GM19467 (cell line): ENCODE results near the gene PRKCH.

Source experiments
- ATAC-seq: cut with Tn5 transposase; IDR thresholded peaks from one replicate; pipeline ENCODE4 v1.9.1; 2021; ENCODE audit warnings: mild to moderate bottlenecking, moderate library complexity; ENCODE audit not compliant: unreplicated experiment

The PRKCH gene

DNA sequence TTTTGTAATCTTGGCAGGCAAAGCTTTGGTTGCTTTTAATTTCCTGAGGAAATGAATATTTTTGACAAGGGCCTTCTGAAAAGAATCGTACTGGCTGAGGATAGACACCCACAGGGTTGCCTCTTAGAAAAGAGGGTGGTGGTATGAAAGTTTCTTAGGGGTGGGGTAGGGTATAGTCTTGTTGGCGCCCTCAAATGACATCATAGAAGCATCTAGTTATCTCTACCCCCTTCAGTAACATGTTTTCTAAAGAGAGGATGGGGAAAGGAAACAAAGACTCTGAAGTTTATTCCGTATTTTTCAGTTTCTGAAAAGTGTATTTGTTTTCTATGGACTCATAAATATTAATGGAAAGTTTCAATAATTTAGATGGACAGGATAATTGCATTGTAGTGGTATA is 13.7 kb downstream of the PRKCH start:
- no peak for ATAC-seq

- no peak for ATAC-seq
Observed at GRCh38 chr14:61335671-61336275, 14.4 kb downstream of the PRKCH start.

DNA sequence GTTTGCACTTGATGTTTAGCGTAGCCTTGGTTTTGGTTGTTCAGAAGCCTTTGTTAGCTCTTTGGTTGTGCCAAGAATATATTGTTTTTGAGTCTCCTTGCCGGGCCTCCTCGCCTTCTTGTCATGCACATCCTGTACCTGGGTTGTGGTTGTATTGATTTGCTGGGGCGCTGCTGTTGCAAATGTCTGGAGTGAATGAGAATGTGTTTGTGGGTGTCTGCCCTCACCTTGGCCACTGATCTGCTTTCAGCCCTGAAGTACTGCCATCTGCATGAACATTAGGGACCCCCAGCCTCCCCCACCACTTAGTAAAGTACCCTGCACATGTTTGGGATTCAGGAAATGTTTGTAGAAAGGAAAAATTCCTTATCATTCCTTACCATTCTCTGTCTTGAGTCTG is 16.5 kb downstream of the PRKCH start:
- ATAC-seq, result no peak

DNA sequence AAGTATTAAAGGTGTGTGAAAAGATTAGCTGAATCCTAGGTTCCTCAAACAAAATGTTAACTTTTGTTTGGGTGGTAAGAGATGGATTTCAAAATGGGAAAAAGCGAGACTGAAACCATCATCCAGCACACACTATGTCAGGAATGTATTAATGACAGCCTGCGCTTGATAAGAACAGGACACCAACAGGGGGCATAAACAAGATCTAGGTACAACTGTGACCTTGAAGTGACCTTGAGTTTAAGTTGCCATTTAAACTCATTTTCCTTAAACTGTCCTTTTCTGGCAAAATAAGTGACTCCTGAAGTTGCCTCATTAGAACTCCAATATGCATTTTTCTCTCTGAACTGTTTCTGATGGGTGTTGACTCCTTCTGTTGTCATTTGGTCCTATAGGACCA is 17.1 kb downstream of the PRKCH start:
- no peak for ATAC-seq

GRCh38 chr14:61341275-61342206 is 20.2 kb downstream of the PRKCH start:
- ATAC-seq, result no peak

DNA sequence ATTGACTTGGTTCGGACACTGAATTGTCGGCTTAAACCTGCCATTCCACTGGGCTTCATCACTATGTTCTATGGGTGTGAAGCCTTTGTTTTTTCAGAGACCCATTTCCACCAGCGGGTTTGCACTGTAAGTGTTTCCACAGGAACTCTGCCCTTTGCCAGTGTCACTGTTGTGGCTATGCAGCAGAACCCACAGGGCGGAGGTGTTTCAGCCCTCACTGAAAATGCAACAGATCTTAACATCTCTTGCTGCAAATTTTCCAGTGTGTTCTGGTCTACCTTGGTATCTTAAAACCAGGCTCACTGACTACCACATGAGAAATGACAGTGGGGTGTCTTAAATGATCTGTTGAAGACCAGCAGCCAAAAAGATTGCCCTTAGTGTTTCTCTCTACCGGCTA is 21.1 kb downstream of the PRKCH start:
- ATAC-seq, result no peak

GRCh38 chr14:61342932-61343331 is 21.6 kb downstream of the PRKCH start:
- ATAC-seq, result no peak

- no peak for ATAC-seq
Observed at GRCh38 chr14:61343471-61343870, 22.1 kb downstream of the PRKCH start.

- ATAC-seq, result no peak
Observed at GRCh38 chr14:61343991-61344405, 22.6 kb downstream of the PRKCH start.

- ATAC-seq, result no peak
Observed at GRCh38 chr14:61344437-61345150, 23.2 kb downstream of the PRKCH start.

DNA sequence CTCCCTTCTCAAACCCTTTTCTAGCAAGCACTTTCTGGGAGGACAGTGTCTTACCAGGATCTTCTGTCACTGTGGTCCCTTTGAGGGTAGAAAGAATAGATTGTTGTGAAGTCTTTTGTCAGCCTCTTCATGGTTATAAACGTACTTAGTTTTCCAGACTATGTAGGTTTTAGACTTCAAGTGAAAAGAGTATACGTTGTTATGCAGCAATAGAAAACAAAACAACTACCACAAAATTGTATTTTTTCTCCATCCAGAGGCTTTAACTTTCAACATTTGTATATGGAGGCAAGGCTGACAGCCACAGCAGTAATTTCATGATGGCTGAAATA is 23.7 kb downstream of the PRKCH start:
- ATAC-seq, result no peak

- no peak for ATAC-seq
Observed at GRCh38 chr14:61346221-61346620, 24.8 kb downstream of the PRKCH start.

DNA sequence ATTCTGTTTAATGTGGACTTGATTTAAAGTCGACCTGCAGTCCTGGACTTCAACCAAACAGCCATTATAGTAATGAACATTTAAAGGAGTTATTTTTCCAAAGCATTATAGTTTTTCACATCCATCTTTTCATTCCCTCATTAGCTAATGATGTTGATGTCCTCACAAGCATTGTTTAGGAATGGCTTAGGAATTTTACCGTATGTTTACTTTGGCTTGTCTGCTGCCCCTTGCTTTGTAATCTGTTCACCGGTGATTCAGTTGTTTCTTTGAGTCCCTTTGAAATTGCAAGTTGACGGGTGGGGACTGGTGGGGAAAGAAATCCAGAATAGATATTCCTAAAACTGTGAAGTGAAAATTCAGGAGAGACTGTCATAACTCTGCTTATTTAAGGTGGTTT is 25.4 kb downstream of the PRKCH start:
- no peak for ATAC-seq

GRCh38 chr14:61347826-61348443 is 26.6 kb downstream of the PRKCH start:
- ATAC-seq, result no peak

- ATAC-seq, result no peak
Observed at GRCh38 chr14:61350427-61351270, 29.3 kb downstream of the PRKCH start.

GRCh38 chr14:61351477-61351876 is 30.1 kb downstream of the PRKCH start:
- ATAC-seq, result no peak

GRCh38 chr14:61355892-61356325 is 34.5 kb downstream of the PRKCH start:
- ATAC-seq, result no peak

GRCh38 chr14:61357123-61357522 is 35.7 kb downstream of the PRKCH start:
- ATAC-seq, result no peak

GRCh38 chr14:61358554-61359226 is 37.3 kb downstream of the PRKCH start:
- no peak for ATAC-seq
